Keratinocyte (primary cell): ENCODE measurements around the gene DENND2A. TPM values are rescaled to one million over a fixed set of nuclear protein-coding genes. Genes with fewer than 3 reads are reported as not detected.
A peak's percentile ranks its signal among the peaks of the same experiment; 100 is the strongest.
"Not testable (repeated sequence)": the region's sequence is repeated elsewhere in the genome, so short reads cannot be mapped to it uniquely, and the experiment has no call there.

ENCODE experiments used
- DNase-seq: peaks from one replicate; pipeline ENCODE4 v3.0.0-alpha.2; 2011; ENCODE audit warnings: low read depth, missing footprints, low spot score
- FAIRE-seq: peaks from 2 replicates; lab custom pipeline; 2011; peaks lifted over from hg19 to GRCh38; lab: Jason Lieb, UNC
- H2AFZ ChIP-seq: 2 replicates; pipeline ENCODE4 v1.6.0; 2012; ENCODE audit warnings: low read length, control low read depth, inconsistent platforms; ENCODE audit not compliant: control insufficient read depth
- H3K27ac ChIP-seq: 2 replicates; pipeline ENCODE4 v1.5.1; 2011; ENCODE audit warnings: low read length; ENCODE audit not compliant: control insufficient read depth, insufficient read depth
- H3K27me3 ChIP-seq: 3 replicates; pipeline ENCODE4 v1.6.0; 2011; ENCODE audit warnings: low read length; ENCODE audit not compliant: control insufficient read depth, insufficient read depth; ENCODE audit errors: extremely low read depth
- H3K36me3 ChIP-seq, 2 experiments: 2 replicates in 1 of 2; 3 replicates in 1 of 2; pipeline ENCODE4 v1.5.1; 2011; ENCODE audit warnings: low read length in 2 of 2, mild to moderate bottlenecking in 1 of 2; ENCODE audit not compliant: control insufficient read depth in 2 of 2, insufficient read depth in 2 of 2; ENCODE audit errors: extremely low read depth in 1 of 2
- H3K4me1 ChIP-seq: 3 replicates; pipeline ENCODE4 v1.5.1; 2011; ENCODE audit warnings: low read length; ENCODE audit not compliant: control insufficient read depth, insufficient read depth; ENCODE audit errors: extremely low read depth
- H3K4me2 ChIP-seq: 3 replicates; pipeline ENCODE4 v1.6.0; 2011; ENCODE audit warnings: low read depth, low read length; ENCODE audit not compliant: control insufficient read depth, insufficient read depth; ENCODE audit errors: extremely low read depth
- H3K4me3 ChIP-seq, 3 experiments: fragments of 200-600 bp in 1 of 3; sonication (generic) in 1 of 3; 2 replicates in 2 of 3; 3 replicates in 1 of 3; pipeline ENCODE4 v1.5.1; 2011 to 2016; ENCODE audit warnings: low read length in 3 of 3, mild to moderate bottlenecking in 3 of 3, control low read depth in 2 of 3, inconsistent platforms in 1 of 3, low read depth in 1 of 3, mixed read lengths in 1 of 3, mixed run types in 1 of 3, moderate library complexity in 1 of 3; ENCODE audit not compliant: control insufficient read depth in 2 of 3, insufficient read depth in 2 of 3; ENCODE audit errors: extremely low read depth in 1 of 3
- H3K79me2 ChIP-seq: 2 replicates; pipeline ENCODE4 v1.6.0; 2012; ENCODE audit warnings: low read length; ENCODE audit not compliant: control insufficient read depth, insufficient read depth
- H3K9ac ChIP-seq: 3 replicates; pipeline ENCODE4 v1.6.0; 2011; ENCODE audit warnings: low read length; ENCODE audit not compliant: control insufficient read depth, insufficient read depth; ENCODE audit errors: extremely low read depth
- H3K9me1 ChIP-seq: 3 replicates; pipeline ENCODE4 v1.6.0; 2011; ENCODE audit warnings: low read length; ENCODE audit not compliant: control insufficient read depth, insufficient read depth; ENCODE audit errors: extremely low read depth
- H3K9me3 ChIP-seq: 2 replicates; pipeline ENCODE4 v1.5.1; 2012; ENCODE audit warnings: low read depth, low read length; ENCODE audit not compliant: control insufficient read depth
- H4K20me1 ChIP-seq: 3 replicates; pipeline ENCODE4 v1.6.0; 2011; ENCODE audit warnings: low read length; ENCODE audit not compliant: control insufficient read depth, insufficient read depth; ENCODE audit errors: extremely low read depth
- CTCF ChIP-seq, 3 experiments: IDR thresholded peaks in 1 of 3; conservative IDR thresholded peaks in 1 of 3; optimal IDR thresholded peaks in 1 of 3; 2 replicates in 2 of 3; 3 replicates in 1 of 3; pipeline versions ENCODE3 to v1.5.1; 2011; ENCODE audit warnings: low read length in 3 of 3, mild to moderate bottlenecking in 3 of 3, moderate library complexity in 2 of 3, control low read depth in 1 of 3, inconsistent platforms in 1 of 3; ENCODE audit not compliant: insufficient read depth in 2 of 3; ENCODE audit errors: extremely low read depth in 1 of 3
- EZH2 ChIP-seq: IDR thresholded peaks from one replicate; pipeline ENCODE4 v1.6.1; 2012; ENCODE audit warnings: inconsistent platforms, mild to moderate bottlenecking, low read length, moderate library complexity
- dilution Hi-C: fragments of 300-500 bp; cut with MboI; formaldehyde crosslinking; loops from one replicate; pipeline ENCODE4 v1.7.0; 2020; ENCODE audit warnings: low sequenced_read_pairs; ENCODE audit not compliant: extremely low pct_ligation_motif_present
- polyA plus RNA-seq, 5 experiments: library from polyadenylated mRNA; depleted of rRNA in 3 of 5; stranded (reverse) in 3 of 5; stranded (forward) in 1 of 5; unstranded in 1 of 5; fragments of >200 nt; gene quantifications; 1 replicate in 1 of 5; 2 replicates in 3 of 5; 3 replicates in 1 of 5; pipeline versions ENCODE4 v1.2.1 to v1.2.3, GENCODE V29; 2011 to 2012; ENCODE audit warnings: missing spikeins in 2 of 5, low read depth in 1 of 5, low replicate concordance in 1 of 5

Gene DENND2A
- polyA plus RNA-seq, 1 donor (not counting 4 experiments of a cell fraction or from before 2014, with no cell fraction given) = 1.8 TPM

- dilution Hi-C loops = no loop called here
- H3K9me1 ChIP-seq = no peaks in the 10 kb centered on the region
- DNase-seq (no peak), FAIRE-seq (no peak)
- H3K36me3 ChIP-seq = no peaks in the 10 kb centered on the region
- H3K9me3 ChIP-seq = no peaks in the 10 kb centered on the region
- TF ChIP-seq EZH2 (no peak), CTCF (optimal IDR thresholded peaks at IDR 0.05 in 1 of 3, IDR thresholded peaks at IDR 0.05 in 1 of 3, conservative IDR thresholded peaks at IDR 0.05 in 1 of 3; ENCODE audit: extremely low read depth in 1 of 3, insufficient read depth in 2 of 3, low read length in 3 of 3) (peak; percentile 43 to 61 (median 53))
- no peak overlapping the region for H3K9ac ChIP-seq
- H3K4me3 ChIP-seq = no peak overlapping the region
- H3K4me1 ChIP-seq = peaks cover 9% of the 10 kb centered on the region
- H4K20me1 ChIP-seq = no peaks in the 10 kb centered on the region
- H3K4me2 ChIP-seq = no peak overlapping the region
- no peak overlapping the region for H2AFZ ChIP-seq
- no peaks in the 10 kb centered on the region for H3K27me3 ChIP-seq
- no peaks in the 10 kb centered on the region for H3K79me2 ChIP-seq
- H3K27ac ChIP-seq = no peak overlapping the region
These were observed 4.7 kb upstream of the DENND2A start for GRCh38 chr7:140645166-140645900.

- H3K4me2 ChIP-seq, H3K27ac ChIP-seq, H4K20me1 ChIP-seq, dilution Hi-C loops, H3K9me3 ChIP-seq, DNase-seq, H3K79me2 ChIP-seq, H3K27me3 ChIP-seq, H3K4me3 ChIP-seq, FAIRE-seq, H3K36me3 ChIP-seq, H2AFZ ChIP-seq, H3K4me1 ChIP-seq, H3K9me1 ChIP-seq, H3K9ac ChIP-seq: not testable (repeated sequence)
These were observed 4.1 kb upstream of the DENND2A start for GRCh38 chr7:140644761-140645160.

- dilution Hi-C loops = no loop called here
- H3K9me3 ChIP-seq = no peaks in the 10 kb centered on the region
- H4K20me1 ChIP-seq = no peaks in the 10 kb centered on the region
- H2AFZ ChIP-seq = no peak overlapping the region
- no peak overlapping the region for H3K9ac ChIP-seq
- FAIRE-seq (no peak), DNase-seq (no peak)
- peaks cover 4% of the 10 kb centered on the region for H3K79me2 ChIP-seq
- no peak overlapping the region for H3K4me2 ChIP-seq
- no peak for TF ChIP-seq CTCF (optimal IDR thresholded peaks at IDR 0.05 in 1 of 3, IDR thresholded peaks at IDR 0.05 in 1 of 3, conservative IDR thresholded peaks at IDR 0.05 in 1 of 3; ENCODE audit: extremely low read depth in 1 of 3, insufficient read depth in 2 of 3, low read length in 3 of 3)
- no peak for TF ChIP-seq EZH2
- H3K4me1 ChIP-seq = peaks cover 8% of the 10 kb centered on the region
- no peaks in the 10 kb centered on the region for H3K9me1 ChIP-seq
- H3K27me3 ChIP-seq = no peaks in the 10 kb centered on the region
- H3K4me3 ChIP-seq = no peak overlapping the region
- H3K27ac ChIP-seq = no peak overlapping the region
- H3K36me3 ChIP-seq = no peaks in the 10 kb centered on the region
These were observed 2.8 kb upstream of the DENND2A start for GRCh38 chr7:140643416-140643815.
